Endothelial cell of umbilical vein (primary cell): ENCODE data around the gene MLEC.

Source experiments
- CTCF ChIP-seq, 2 donors: IDR thresholded peaks; 1 replicate in 1 of 2; 2 replicates in 1 of 2; pipeline ENCODE4 v1.5.1; 2011; ENCODE audit warnings: low read length in 2 of 2, mild to moderate bottlenecking in 2 of 2, moderate library complexity in 2 of 2, control low read depth in 1 of 2, inconsistent platforms in 1 of 2, low read depth in 1 of 2; ENCODE audit not compliant: insufficient read depth in 1 of 2; ENCODE audit errors: extremely low read depth in 1 of 2
- EZH2 ChIP-seq: IDR thresholded peaks from 2 replicates; pipeline ENCODE4 v1.6.1; 2012; ENCODE audit warnings: borderline replicate concordance, low read depth, mild to moderate bottlenecking, moderate library complexity, low read length, inconsistent platforms; ENCODE audit not compliant: severe bottlenecking
- FOS ChIP-seq: IDR thresholded peaks from 2 replicates; pipeline ENCODE4 v1.6.1; 2011; ENCODE audit warnings: mild to moderate bottlenecking, low read length, moderate library complexity, borderline replicate concordance; ENCODE audit not compliant: insufficient read depth
- POLR2A ChIP-seq: IDR thresholded peaks from 2 replicates; pipeline ENCODE4 v1.6.1; 2012; ENCODE audit warnings: low read depth, mild to moderate bottlenecking, control low read depth, low read length
- POLR2AphosphoS5 ChIP-seq: IDR thresholded peaks from 2 replicates; pipeline ENCODE4 v1.6.1; 2012; ENCODE audit warnings: low read depth, mild to moderate bottlenecking, control low read depth, low read length, moderate library complexity; ENCODE audit not compliant: insufficient read depth

DNA sequence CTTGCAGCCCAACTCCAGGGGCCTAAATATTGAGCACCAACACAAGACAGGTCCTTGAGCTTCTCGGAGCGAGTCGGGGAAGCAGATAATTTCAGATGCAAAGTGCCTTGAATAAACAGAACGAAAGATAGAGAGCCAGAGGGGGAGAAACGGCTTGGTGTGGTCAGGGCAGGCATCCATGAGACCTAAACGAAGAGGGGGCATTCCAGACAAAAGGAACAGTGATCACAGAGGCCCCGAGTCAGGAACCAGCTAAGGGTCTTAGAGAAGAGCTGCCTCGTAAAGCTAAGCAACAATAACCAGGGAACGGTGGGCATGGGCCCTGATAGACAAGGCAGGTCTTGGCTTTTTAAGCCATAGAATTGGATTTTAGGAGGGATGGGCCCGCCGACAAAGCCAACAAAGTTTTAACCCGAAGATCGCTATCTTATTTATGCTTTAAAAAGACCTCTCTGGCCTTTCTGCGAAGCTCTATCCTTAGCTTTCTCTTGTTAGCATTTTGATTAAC is 38.3 kb downstream of the MLEC start:
- TF ChIP-seq CTCF (IDR thresholded peaks at IDR 0.05; ENCODE audit: extremely low read depth in 1 of 2, insufficient read depth in 1 of 2, low read depth in 1 of 2, low read length in 2 of 2), result no peak
- TF ChIP-seq POLR2AphosphoS5, result no peak
- TF ChIP-seq EZH2, result no peak
- TF ChIP-seq POLR2A, result no peak
- TF ChIP-seq FOS, result no peak
